Measurements from ENCODE around the gene NR5A1.

DNA sequence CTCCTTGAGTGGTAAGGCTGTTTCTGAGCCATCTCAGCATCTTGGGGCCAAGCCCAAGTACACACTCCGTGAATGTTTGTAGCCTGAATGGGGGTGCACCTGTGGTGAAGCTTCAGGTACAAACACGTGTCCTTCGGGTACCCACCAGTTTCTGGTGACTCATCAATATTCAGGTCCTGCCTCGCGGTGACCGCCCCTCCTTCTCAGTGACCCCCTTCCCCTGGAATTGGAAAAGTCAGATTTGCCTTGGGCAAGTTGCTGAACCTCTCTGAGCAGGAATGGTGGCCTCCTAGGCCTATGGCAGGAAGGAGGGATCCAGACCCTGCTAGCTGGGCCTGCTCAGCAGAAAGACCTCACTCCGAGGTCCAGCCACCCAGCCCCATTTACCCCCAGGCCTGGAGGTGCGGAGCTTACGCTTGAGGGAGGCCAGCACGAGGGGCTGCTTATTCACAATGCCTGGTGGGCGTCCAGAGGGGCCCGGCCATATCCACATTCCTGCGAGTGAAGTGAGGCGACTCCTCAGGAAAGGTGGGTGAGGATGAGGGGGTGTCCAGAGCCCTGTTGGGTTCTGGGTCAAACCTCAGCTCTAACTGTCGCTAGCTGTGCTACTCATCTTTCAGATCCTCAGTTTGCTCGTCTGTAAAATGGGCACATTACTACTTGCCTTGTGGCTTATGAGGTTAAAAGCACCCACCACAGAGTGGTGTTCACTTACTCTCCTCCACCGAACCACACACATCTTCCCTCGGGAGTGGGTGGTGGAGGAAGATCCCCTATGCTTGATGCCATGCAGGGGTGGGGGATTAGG, 49.9 kb downstream of the NR5A1 start:
- TF ChIP-seq POLR2A (IDR thresholded peaks at IDR 0.05), result no peak
- TF ChIP-seq, protein P1, sequence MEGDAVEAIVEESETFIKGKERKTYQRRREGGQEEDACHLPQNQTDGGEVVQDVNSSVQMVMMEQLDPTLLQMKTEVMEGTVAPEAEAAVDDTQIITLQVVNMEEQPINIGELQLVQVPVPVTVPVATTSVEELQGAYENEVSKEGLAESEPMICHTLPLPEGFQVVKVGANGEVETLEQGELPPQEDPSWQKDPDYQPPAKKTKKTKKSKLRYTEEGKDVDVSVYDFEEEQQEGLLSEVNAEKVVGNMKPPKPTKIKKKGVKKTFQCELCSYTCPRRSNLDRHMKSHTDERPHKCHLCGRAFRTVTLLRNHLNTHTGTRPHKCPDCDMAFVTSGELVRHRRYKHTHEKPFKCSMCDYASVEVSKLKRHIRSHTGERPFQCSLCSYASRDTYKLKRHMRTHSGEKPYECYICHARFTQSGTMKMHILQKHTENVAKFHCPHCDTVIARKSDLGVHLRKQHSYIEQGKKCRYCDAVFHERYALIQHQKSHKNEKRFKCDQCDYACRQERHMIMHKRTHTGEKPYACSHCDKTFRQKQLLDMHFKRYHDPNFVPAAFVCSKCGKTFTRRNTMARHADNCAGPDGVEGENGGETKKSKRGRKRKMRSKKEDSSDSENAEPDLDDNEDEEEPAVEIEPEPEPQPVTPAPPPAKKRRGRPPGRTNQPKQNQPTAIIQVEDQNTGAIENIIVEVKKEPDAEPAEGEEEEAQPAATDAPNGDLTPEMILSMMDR (IDR thresholded peaks at IDR 0.05), result no peak

Measured in sigmoid colon (tissue), 3 donors.